LHCN-M2 (cell line): ENCODE results near the gene SLC17A4. TPM values are rescaled to one million over a fixed set of nuclear protein-coding genes. Genes with fewer than 3 reads are reported as not detected.

Experiments used
- DNase-seq: peaks from one replicate; pipeline ENCODE4 v3.0.0-alpha.2; 2012; ENCODE audit warnings: low read depth
- total RNA-seq: library from RNA; depleted of rRNA; stranded (reverse); fragments of >200 nt; gene quantifications from 2 replicates; pipeline ENCODE4 v1.2.3, GENCODE V29; 2014; rRNA removed

SLC17A4 gene
- total RNA-seq, 1 experiment from 2014 or later: not detected

DNA sequence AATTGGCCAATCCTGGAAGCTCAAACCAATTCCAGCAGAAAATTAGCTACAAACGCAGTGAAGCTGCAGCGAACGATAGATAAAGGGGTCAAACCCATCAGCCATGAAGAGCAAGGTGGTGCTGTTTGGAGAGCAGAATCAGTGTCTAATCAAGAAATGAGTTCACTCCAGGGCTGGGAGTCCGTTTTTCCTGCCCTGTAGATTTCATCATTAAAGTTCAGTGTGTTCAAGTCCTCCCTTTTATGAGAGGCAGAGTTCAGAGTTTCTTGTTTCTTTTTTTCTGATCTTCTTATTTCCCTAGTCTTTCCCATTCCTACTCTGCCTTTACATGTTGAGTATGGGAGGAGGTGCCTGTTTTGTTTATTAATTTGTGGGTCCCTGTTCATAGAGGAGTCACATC is 46.9 kb downstream of the SLC17A4 start:
- no peak for DNase-seq

DNA sequence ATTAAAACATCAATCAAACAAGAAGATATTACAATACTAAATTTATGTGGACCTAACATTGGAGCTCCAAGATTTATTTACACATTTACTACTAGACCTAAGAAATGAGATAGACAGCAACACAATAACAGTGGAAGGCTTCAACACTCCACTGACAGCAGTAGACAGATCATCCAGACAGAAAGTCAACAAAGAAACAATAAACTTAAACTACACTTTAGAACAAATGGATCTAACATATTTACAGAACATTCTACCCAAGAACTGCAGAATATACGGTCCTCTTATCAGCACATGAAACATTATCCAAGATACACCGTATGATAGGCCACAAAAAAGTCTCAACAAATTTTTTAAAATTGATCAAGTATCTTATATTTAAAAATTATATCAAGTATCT is 50.3 kb downstream of the SLC17A4 start:
- DNase-seq: no peak

DNA sequence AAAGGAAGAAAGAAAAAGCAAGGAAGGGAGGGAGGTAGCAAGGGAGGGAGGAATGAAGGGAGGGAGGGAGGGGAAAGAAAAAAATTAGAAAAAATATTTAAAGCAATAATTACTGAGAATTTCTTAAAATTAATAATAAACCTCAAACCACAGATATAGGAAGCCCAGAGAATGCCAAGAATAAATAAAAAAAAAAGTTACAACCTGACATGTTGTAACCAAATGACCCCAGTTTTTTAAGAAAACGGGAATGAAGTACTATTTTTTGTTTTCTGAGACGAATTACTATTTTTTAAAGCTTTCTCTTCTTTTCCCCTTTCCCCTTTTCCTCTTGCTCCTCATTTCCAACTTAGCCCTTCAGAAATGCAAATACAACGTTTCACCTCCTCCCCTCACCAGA is 60.7 kb downstream of the SLC17A4 start:
- DNase-seq: no peak

DNA sequence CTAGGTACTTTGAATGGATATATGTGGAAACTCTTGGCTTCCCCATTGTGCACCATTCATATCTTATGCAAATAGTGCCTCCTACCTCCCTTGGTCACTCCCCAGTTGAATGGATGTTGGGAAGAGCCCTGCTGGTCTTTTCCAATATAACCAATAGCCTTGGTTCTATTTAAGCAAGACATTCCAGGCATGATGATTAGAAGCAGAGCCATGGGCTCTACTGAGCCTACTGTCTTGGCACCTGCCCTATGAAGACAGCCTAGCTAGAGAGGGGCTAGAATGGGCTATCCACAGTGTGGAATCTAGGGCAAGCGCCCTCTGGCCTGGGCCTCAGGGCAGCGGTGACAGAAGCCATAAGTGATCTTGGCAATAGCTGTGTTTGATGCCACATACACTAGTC is 61.7 kb downstream of the SLC17A4 start:
- DNase-seq: no peak

DNA sequence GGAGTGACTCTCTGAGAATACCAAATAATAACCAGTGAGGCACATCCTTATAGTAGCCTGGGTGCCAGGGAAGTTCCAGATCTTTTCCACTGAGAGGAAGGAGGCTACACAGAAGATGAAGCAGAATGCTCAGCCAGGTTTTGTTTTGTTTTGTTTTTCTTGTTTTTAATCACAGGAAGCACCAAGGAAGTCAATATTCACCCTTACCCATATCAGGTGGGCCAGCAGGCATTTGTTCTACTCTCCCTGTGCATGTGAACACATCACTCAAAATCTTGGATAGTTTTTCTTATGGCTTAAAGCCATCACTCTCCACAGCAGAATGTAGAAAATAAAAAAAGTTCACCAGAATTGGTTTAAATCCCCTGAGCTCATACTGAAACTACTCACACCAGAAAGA is 66.8 kb downstream of the SLC17A4 start:
- DNase-seq: no peak

DNA sequence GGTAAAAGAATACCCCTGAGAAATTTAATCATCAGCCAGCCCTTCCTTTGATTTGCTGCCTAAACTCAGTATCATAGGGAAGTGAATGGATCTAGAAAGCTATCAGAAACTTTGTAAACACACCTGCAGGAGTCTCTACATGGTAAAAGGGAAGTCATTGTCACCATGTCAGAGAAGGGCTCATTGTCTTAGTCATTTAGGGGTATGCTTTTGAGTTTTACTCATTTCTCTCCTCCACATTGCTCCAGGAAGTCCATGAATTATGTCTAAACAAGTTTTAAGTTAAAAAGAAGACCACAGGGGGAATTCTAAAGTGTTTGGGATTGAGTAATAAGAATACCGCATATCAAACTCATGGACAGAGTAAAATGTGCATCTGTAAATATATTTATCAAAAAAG is 74.8 kb downstream of the SLC17A4 start:
- no peak for DNase-seq

DNA sequence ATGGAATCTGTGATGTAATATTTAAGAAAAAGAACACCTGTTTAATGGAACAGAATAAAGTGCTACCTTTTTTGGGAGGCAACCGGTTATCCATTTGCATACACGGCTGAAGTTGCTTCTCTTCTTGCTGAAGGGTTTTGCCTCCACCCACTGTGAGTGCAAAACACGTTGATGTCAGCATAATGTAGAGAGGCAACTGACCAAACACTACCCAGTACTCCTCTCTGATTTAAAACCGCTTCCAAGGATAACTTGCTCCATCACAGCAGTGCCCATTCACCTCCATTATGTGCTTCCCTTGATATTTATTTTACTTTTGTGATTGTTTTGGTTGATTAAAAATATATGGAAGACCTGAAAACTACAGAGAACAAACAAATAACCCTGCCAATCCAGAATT is 75.9 kb downstream of the SLC17A4 start:
- DNase-seq: no peak

Other genes starting within 250 kb of the SLC17A4 start
- 0.19 and 0.23 TPM in 2 replicates for gene SCGN, start 102.5 kb upstream of the SLC17A4 start, total RNA-seq
- not detected in 2 replicates for gene SLC17A1, start 77.3 kb downstream of the SLC17A4 start, total RNA-seq
- gene SLC17A3, start 119.5 kb downstream of the SLC17A4 start, total RNA-seq: not detected in 2 replicates
- gene SLC17A2, start 175.9 kb downstream of the SLC17A4 start, total RNA-seq: not detected in 2 replicates
- gene TRIM38, start 208.1 kb downstream of the SLC17A4 start, total RNA-seq: 9.4 and 12.5 TPM in 2 replicates